ENCODE results near the gene ZNF763.

ZNF763 gene

DNA sequence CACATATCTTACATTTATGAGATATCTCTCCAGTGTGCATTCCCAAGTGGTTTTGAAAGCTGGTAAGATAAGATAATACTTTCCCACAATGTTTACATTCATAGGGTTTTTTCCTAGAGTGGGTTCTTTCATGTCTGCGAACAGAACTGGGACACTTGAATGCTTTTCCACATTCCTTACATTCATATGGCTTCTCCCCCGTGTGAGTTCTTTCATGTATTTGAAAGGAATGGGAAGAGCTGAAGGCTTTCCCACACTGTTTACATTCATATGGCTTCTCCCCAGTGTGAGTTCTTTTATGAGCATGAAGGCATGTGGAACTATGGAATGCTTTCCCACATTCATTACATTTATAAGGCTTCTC is 50.9 kb downstream of the ZNF763 start:
- peaks cover 8% of the 10 kb centered on the region for H3K36me3 ChIP-seq (ENCODE audit: control insufficient read depth, insufficient read depth, low read length)
- H3K9ac ChIP-seq (ENCODE audit: low read depth, low read length) = no peak overlapping the region
- H3K27me3 ChIP-seq (ENCODE audit: control insufficient read depth, insufficient read depth, low read length) = no peaks in the 10 kb centered on the region
- H3K4me1 ChIP-seq (ENCODE audit: control insufficient read depth, insufficient read depth, low read length) = no peaks in the 10 kb centered on the region
- H3K9me3 ChIP-seq (ENCODE audit: control insufficient read depth, insufficient read depth, low read length) = peaks cover 43% of the 10 kb centered on the region
- no peak overlapping the region for H3K4me3 ChIP-seq (ENCODE audit: low read depth, low read length)
